Ureter (tissue), 1 donor: ENCODE results near the gene PRR3. TPM values are rescaled to one million over a fixed set of nuclear protein-coding genes. Genes with fewer than 3 reads are reported as not detected.

Source experiments
- DNase-seq: peaks from one replicate; pipeline ENCODE4 v3.0.0-alpha.2; 2020; ENCODE audit warnings: low spot score
- total RNA-seq: library from RNA; stranded (reverse); gene quantifications from one replicate; pipeline ENCODE4 v1.2.4, GENCODE V29; 2023
- donor health status: DM: yes; HTN: yes; CAD: no.

The PRR3 gene
- total RNA-seq, 1 donor from 2014 or later = 17.3 TPM

DNA sequence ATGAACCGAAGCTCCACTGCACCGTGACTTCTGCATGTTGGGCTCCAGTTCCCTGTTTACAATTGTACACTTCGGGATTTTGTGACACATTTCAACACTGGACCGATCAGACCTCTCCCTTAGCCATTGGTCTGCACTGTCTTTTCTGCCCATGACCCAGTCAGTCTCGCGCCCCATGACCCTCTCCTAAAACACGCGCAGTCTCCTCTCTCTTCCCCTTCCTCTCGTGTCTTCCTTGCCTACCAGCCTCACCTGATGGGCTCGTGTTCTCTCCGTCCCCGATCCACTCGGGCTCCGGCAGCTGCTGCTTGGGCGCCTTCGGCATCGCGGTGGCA, 13.6 kb downstream of the PRR3 start:
- DNase-seq = no peak

- peak; percentile 98 for DNase-seq
Observed at GRCh38 chr6:30571075-30571761, 14.1 kb downstream of the PRR3 start, which contains the start of gene ABCF1. TSS of gene ABCF1 (plus strand) at chr6:30571442. CDS start at chr6:30571488, 46 bp downstream.

GRCh38 chr6:30571762-30572082, 14.6 kb downstream of the PRR3 start:
- DNase-seq = no peak

GRCh38 chr6:30572148-30572547, 15.1 kb downstream of the PRR3 start:
- DNase-seq = no peak

- DNase-seq = no peak
Observed at GRCh38 chr6:30573113-30573512, 16.0 kb downstream of the PRR3 start.

GRCh38 chr6:30578051-30578450, 21.0 kb downstream of the PRR3 start:
- no peak for DNase-seq

GRCh38 chr6:30583921-30584320, 26.8 kb downstream of the PRR3 start:
- DNase-seq = no peak

DNA sequence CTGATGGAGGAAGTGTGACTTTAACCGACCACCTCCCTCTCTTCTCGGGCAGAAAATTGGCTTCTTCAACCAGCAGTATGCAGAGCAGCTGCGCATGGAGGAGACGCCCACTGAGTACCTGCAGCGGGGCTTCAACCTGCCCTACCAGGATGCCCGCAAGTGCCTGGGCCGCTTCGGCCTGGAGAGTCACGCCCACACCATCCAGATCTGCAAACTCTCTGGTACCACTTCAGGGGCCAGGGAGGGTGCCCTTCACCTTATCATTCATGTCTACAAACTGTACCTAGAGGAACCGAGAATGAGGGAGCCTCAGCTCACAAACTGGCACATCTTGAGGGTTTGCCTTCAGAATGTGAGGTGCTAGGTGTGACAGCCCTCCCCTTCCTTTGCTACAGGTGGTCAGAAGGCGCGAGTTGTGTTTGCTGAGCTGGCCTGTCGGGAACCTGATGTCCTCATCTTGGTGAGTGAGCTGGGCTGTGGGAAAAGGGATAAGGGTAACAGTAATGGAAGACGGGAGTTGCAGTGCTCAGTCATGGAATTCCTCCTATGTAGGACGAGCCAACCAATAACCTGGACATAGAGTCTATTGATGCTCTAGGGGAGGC, 32.8 kb downstream of the PRR3 start:
- DNase-seq = no peak

- DNase-seq = no peak
Observed at GRCh38 chr6:30590509-30590908, 33.4 kb downstream of the PRR3 start.

GRCh38 chr6:30591008-30591407, 33.9 kb downstream of the PRR3 start:
- peak; percentile 75 for DNase-seq

DNA sequence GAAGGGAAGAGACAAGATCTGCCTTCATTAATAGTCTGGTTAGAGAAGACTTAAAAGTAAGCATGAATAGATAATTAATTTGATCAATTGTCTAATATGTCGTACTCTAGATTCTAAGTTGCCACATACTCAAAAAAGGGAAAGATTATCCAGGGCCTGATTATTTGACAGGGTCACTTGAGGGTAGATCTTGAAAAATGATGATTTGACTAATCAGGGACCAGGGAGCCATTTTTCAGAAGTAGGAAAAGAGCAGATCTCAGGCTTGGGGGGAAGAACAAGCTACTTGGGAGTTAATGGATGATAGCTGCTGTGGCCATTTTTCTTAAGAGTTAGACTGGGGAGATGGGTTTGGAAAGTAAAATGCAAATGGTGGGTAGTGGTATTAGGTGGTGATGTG, 35.2 kb downstream of the PRR3 start:
- no peak for DNase-seq

DNA sequence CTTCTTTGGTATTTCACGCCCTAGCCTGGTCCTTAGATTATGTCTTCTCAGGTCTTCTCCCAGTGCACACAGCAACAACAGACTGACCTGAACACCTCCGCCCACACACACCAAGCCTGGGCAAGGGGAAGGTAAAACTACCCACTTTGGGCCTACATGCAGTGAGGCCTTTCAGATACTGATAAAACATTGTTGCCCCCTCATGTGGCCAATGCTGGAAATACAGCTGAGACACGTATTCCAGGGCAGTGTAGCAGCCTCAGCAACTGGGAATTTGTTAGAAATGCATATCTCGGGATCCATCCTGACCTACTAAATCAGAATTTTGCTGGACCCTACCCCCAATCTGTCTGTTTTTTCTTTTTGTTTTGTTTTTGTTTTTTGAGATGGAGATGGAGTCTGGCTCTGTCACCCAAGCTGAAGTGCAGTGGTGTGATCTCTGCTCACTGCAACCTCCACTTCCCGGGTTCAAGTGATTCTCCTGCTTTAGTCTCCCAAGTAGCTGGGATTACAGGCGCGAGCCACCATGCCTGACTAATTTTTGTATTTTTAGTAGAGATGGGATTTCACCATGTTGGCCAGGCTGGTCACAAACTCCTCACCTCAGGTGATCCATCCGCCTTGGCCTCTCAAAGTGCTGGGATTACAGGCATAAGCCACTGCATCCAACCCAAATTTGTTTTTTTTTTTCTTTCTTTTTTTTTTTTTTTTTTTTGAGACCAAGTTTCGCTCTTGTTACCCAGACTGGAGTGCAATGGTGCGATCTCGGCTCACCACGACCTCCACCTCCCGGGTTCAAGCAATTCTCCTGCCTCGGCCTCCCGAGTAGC, 40.4 kb downstream of the PRR3 start:
- DNase-seq = peak; percentile 83

DNA sequence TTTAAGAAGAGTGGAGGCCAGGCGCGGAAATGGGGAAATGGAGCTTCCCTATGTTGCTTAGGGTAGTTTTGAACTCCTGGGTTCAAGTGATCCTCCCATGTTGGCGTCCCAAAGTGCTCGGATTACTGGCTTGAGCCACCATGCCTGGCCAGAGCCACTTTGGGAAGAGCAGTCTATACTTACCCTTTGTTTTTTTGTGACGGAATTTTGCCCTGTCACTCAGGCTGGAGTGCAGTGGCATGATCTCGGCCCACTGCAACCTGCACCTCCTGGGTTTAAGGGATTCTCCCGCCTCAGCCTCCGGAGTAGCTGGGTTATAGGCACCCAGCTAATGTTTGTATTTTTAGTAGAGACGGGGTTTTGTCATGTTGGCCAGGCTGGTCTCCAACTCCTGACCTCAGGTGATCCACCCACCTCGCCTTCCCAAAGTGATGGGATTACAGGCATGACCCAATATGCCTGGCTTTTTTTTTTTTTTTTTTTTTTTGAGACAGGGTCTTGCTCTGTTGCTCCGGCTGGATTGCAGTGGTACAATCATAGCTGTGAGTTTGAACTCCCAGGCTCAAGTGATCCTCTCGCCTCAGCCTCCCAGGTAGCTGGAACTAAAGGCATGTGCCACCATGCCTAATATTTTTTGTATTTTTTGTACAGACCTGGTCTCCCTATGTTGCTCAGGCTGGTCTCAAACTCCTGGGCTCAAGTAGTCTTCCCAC, 42.0 kb downstream of the PRR3 start:
- no peak for DNase-seq

GRCh38 chr6:30599625-30600324, 42.7 kb downstream of the PRR3 start:
- DNase-seq = no peak

DNA sequence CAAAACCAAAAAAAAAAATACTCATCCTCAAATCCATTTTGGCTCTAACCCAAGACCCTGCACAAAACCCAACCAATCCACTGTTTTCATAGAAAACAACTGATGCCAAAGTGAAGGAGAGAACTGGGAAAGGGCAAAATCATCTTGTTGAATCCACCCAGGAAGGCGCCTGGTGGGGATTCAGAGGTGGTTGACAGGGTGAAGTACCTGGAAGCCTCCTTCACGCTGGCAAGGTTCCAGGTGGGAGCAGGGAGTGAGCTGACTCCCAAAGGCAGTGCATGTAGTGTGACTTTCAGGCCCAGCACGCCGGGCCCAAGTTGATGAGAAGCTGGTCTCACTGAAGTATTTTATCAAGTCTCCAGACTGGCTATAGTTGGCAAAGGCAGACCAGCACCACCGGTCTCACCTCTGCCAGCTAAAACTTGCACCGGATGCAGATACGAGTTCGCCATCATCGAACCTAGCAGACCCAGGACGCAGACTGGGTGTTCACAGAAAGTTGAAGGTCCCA, 43.4 kb downstream of the PRR3 start:
- no peak for DNase-seq

GRCh38 chr6:30601436-30601814, 44.3 kb downstream of the PRR3 start:
- DNase-seq = no peak

GRCh38 chr6:30601815-30602641, 44.9 kb downstream of the PRR3 start:
- no peak for DNase-seq

DNA sequence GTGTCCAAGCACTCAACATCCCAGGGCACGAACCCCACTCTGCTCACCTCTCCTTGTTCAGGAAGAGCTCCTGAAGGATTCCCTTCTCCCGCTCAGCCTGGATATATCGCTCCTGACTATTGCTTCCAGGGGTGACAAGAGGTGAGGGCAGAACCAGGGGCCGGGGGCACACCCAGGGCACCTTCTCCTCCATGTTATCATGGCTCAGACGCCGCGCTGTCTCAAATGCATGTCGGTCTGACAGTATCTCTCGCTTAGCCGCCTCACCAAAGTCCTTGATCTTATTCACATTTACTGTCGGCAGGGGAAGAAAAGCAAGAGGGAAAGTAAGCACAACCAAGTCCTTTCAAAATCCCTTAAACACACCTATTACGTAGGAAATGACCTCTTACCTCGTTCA, 46.9 kb downstream of the PRR3 start:
- DNase-seq = no peak

- DNase-seq = no peak
Observed at GRCh38 chr6:30610065-30610464, 53.0 kb downstream of the PRR3 start.

DNA sequence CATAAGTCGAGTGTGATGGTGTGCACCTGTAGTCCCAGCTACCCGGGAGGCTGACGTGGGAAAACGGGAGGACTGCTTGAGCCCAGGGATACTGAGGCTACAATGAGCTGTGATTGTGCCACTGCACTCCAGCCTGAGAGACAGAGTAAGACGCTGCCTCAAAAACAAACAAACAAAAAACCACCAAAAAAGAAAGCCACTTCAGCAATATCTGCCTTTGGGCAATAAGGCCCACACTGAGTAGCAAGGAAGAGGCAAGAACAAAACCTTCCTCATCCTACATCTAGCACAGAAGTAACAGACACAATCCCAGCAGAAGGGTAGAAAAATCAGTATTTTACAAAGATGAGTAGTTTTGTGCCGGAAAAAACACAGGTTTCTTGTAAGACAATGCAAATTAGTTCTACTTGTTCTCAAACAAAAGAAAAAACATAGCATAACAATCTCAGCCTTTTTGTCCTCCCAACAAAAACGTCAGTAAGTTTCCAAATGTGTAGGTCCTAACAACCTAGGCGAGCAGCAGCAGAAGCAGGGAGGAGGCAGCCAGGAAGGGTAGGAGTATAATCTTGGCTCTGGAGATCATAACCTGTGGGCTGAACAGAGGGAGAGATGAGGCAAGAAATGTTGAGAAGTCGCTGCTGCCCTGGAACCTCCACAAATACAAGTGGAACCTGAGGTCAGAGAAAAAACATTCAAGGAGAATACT, 54.2 kb downstream of the PRR3 start:
- no peak for DNase-seq
